ENCODE measurements around the gene RABGAP1. TPM values are rescaled to one million over a fixed set of nuclear protein-coding genes. Genes with fewer than 3 reads are reported as not detected.

Gene RABGAP1
- polyA plus RNA-seq, 1 of the 3 experiments (the other 2 are of a cell fraction): 20.2 TPM

DNA sequence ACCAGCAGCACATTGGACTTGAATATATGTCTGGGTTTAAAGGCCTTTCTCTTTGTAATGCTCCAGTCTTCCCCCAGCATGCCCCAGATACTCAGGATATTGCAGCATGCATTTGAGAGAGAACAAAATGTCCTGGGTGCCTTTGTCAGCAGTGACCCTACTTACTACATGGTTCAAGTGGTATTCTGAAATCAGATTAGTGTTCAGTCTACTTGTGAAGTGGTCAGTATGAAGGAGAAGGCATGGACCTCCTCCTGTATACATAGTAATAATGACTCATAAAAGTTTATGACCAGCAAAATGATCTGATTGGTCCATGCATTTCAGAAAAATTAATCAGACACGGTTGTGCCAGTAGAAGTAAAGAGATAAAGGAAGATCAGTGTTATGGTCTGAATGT, 118.0 kb downstream of the RABGAP1 start:
- Histone ChIP-seq H3K36me3 (replicated peaks in 1 of 2; ENCODE audit: control insufficient read depth in 1 of 2, insufficient read depth in 2 of 2, low read length in 1 of 2) (peaks cover 9 to 18% of the 10 kb centered on the region in 2 experiments), H3F3A (replicated peaks; ENCODE audit: insufficient read depth) (peaks cover 8% of the 10 kb centered on the region), H3K79me2 (ENCODE audit: insufficient read depth) (no peaks in the 10 kb centered on the region), H3K27ac (ENCODE audit: low read depth in 2 of 2, low read length in 1 of 2) (no peak overlapping the region), H4K20me1 (ENCODE audit: insufficient read depth) (no peaks in the 10 kb centered on the region), H3K4me3 (ENCODE audit: low read depth in 2 of 2, low read length in 1 of 2) (no peak overlapping the region), H2AFZ (ENCODE audit: low read depth) (no peak overlapping the region), H3K9me3 (no peaks in the 10 kb centered on the region), H3K4me2 (no peak overlapping the region), H3K4me1 (ENCODE audit: control insufficient read depth in 1 of 2, insufficient read depth in 2 of 2, low read depth in 1 of 2, low read length in 1 of 2) (peaks cover 0 to 11% of the 10 kb centered on the region in 2 experiments; a peak in 2 of 4 replicates), H3K9ac (no peak overlapping the region), H3K9me2 (no peaks in the 10 kb centered on the region), H3K27me3 (ENCODE audit: insufficient read depth) (no peaks in the 10 kb centered on the region)
- DNase-seq: no peak
- TF ChIP-seq FOXJ3 (CRISPR knock-in tag; IDR thresholded peaks at IDR 0.05) (no peak), CHD2 (IDR thresholded peaks at IDR 0.05; ENCODE audit: low read length, partially characterized antibody) (no peak), RFX5 (IDR thresholded peaks at IDR 0.05; ENCODE audit: low read length) (peak; percentile 76; the same call in 1 of the 2 replicates), GABPA (IDR thresholded peaks at IDR 0.05; ENCODE audit: low read depth) (no peak), PBX3 (IDR thresholded peaks at IDR 0.05) (no peak)
- TF ChIP-seq, protein P1, sequence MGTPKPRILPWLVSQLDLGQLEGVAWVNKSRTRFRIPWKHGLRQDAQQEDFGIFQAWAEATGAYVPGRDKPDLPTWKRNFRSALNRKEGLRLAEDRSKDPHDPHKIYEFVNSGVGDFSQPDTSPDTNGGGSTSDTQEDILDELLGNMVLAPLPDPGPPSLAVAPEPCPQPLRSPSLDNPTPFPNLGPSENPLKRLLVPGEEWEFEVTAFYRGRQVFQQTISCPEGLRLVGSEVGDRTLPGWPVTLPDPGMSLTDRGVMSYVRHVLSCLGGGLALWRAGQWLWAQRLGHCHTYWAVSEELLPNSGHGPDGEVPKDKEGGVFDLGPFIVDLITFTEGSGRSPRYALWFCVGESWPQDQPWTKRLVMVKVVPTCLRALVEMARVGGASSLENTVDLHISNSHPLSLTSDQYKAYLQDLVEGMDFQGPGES (IDR thresholded peaks at IDR 0.05; ENCODE audit: low read depth, low read length): no peak
- WGBS (ENCODE audit: low lambda C conversion rate): 79% methylated on average over 1 of the region's 1 CpG
- ChIA-PET CTCF (interaction anchor here (1.3 kb wide), 1 partner anchor 291 kb away, joined by 3 read pairs; no protein-coding TSS in a partner anchor), POLR2A (no interaction called here)

GRCh38 chr9:123059472-123060220, 118.8 kb downstream of the RABGAP1 start:
- 98% methylated on average over 9 of the region's 9 CpGs for WGBS (ENCODE audit: low lambda C conversion rate)

More at GRCh38 chr9:123059472-123060220, 118.8 kb downstream of the RABGAP1 start:
- ChIA-PET CTCF (interaction anchor here (1.3 kb wide), 1 partner anchor 290 kb away, joined by 3 read pairs; no protein-coding TSS in a partner anchor), POLR2A (no interaction called here)
- Histone ChIP-seq H3K27me3 (ENCODE audit: insufficient read depth) (no peaks in the 10 kb centered on the region), H3K9me2 (no peaks in the 10 kb centered on the region), H3K4me3 (ENCODE audit: low read depth in 2 of 2, low read length in 1 of 2) (no peak overlapping the region), H3K79me2 (ENCODE audit: insufficient read depth) (no peaks in the 10 kb centered on the region), H3K4me2 (no peak overlapping the region), H3K4me1 (ENCODE audit: control insufficient read depth in 1 of 2, insufficient read depth in 2 of 2, low read depth in 1 of 2, low read length in 1 of 2) (peaks cover 0 to 14% of the 10 kb centered on the region in 2 experiments; a peak in 3 of 4 replicates), H2AFZ (ENCODE audit: low read depth) (no peak overlapping the region), H3K9ac (no peak overlapping the region), H3K9me3 (no peaks in the 10 kb centered on the region), H3K36me3 (replicated peaks in 1 of 2; ENCODE audit: control insufficient read depth in 1 of 2, insufficient read depth in 2 of 2, low read length in 1 of 2) (peaks cover 7 to 12% of the 10 kb centered on the region in 2 experiments), H4K20me1 (ENCODE audit: insufficient read depth) (no peaks in the 10 kb centered on the region), H3F3A (replicated peaks; ENCODE audit: insufficient read depth) (peaks cover 8% of the 10 kb centered on the region), H3K27ac (ENCODE audit: low read depth in 2 of 2, low read length in 1 of 2) (no peak overlapping the region)
- DNase-seq: no peak
- no peak for TF ChIP-seq CHD2 (IDR thresholded peaks at IDR 0.05; ENCODE audit: low read length, partially characterized antibody)
- TF ChIP-seq NFIC (IDR thresholded peaks at IDR 0.05; ENCODE audit: borderline replicate concordance): 0 out of 2 replicates have a peak, but pooled peaks have one; percentile 29
- peak; percentile 24; the same call in 1 of the 2 replicates for TF ChIP-seq JUND (IDR thresholded peaks at IDR 0.05)
- peak; percentile 51 for TF ChIP-seq PBX3 (IDR thresholded peaks at IDR 0.05)
- TF ChIP-seq TAF1 (IDR thresholded peaks at IDR 0.05; ENCODE audit: borderline replicate concordance, low read depth, low read length): no peak
- TF ChIP-seq TCF12 (IDR thresholded peaks at IDR 0.05): peak; percentile 65
